ENCODE results near the gene FCN2. TPM values are rescaled to one million over a fixed set of nuclear protein-coding genes. Genes with fewer than 3 reads are reported as not detected.

Gene FCN2
- total RNA-seq, 2 experiments from 2014 or later = not detected

DNA sequence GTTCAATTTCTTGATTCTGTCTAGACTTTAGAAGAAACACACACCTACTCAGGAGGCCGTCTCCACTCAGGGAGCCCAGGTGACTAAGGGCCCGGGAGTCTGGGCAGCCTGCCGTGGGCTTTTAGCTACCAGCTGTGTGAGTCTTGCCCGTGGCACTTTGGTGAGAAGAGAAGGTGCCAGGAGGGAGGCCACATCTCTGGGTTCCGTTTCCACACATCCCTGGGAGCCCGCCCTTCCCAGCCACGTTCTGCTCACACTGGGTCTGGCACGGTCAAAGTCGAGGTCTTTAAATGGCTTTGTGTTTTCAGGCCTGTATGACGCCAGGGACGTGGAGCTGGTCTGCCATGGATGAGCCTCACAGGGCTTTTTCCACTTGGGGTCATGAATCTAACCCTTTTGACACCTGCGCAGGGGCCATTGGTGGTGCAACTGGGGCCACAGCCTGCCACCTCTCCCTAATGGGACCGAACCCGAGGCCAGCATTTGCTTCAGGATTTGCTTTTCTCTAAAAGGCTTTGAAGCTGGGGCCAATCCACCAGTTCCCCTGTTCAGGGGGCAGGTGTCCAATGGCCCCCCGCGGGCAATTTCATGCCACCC, 17.2 kb upstream of the FCN2 start:
- DNase-seq = no peak
- Histone ChIP-seq H3K9me3 (ENCODE audit: control insufficient read depth in 1 of 2, insufficient read depth in 1 of 2, low read length in 2 of 2) (peaks cover 0 to 36% of the 10 kb centered on the region in 2 experiments), H3K27me3 (ENCODE audit: control insufficient read depth in 1 of 2, insufficient read depth in 2 of 2, low read length in 2 of 2) (peaks cover 0 to 2% of the 10 kb centered on the region in 2 experiments), H3K4me1 (ENCODE audit: insufficient read depth, low read length) (no peaks in the 10 kb centered on the region), H3K27ac (ENCODE audit: low read depth in 1 of 2, low read length in 2 of 2) (no peak overlapping the region), H3K4me3 (ENCODE audit: low read length) (no peak overlapping the region), H3K36me3 (ENCODE audit: insufficient read depth, low read length) (no peaks in the 10 kb centered on the region)
- TF ChIP-seq, protein P1, sequence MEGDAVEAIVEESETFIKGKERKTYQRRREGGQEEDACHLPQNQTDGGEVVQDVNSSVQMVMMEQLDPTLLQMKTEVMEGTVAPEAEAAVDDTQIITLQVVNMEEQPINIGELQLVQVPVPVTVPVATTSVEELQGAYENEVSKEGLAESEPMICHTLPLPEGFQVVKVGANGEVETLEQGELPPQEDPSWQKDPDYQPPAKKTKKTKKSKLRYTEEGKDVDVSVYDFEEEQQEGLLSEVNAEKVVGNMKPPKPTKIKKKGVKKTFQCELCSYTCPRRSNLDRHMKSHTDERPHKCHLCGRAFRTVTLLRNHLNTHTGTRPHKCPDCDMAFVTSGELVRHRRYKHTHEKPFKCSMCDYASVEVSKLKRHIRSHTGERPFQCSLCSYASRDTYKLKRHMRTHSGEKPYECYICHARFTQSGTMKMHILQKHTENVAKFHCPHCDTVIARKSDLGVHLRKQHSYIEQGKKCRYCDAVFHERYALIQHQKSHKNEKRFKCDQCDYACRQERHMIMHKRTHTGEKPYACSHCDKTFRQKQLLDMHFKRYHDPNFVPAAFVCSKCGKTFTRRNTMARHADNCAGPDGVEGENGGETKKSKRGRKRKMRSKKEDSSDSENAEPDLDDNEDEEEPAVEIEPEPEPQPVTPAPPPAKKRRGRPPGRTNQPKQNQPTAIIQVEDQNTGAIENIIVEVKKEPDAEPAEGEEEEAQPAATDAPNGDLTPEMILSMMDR (IDR thresholded peaks at IDR 0.05) = no peak
- no peaks in the 10 kb centered on the region for H3K4me1 Mint-ChIP-seq (ENCODE audit: low read depth)
- ChIA-PET POLR2A (no interaction called here), CTCF (no interaction called here)
- no peaks in the 10 kb centered on the region for H3K36me3 Mint-ChIP-seq (ENCODE audit: low read depth)
- intact Hi-C loops (cut with DNase I, micrococcal nuclease) = no loop called here
- peaks cover 3% of the 10 kb centered on the region for H3K27me3 Mint-ChIP-seq
- no peak overlapping the region for H3K27ac Mint-ChIP-seq
- no peak for ATAC-seq (ENCODE audit: poor library complexity)
- H3K4me3 Mint-ChIP-seq = no peak overlapping the region
- peaks cover 2% of the 10 kb centered on the region for H3K9me3 Mint-ChIP-seq

DNA sequence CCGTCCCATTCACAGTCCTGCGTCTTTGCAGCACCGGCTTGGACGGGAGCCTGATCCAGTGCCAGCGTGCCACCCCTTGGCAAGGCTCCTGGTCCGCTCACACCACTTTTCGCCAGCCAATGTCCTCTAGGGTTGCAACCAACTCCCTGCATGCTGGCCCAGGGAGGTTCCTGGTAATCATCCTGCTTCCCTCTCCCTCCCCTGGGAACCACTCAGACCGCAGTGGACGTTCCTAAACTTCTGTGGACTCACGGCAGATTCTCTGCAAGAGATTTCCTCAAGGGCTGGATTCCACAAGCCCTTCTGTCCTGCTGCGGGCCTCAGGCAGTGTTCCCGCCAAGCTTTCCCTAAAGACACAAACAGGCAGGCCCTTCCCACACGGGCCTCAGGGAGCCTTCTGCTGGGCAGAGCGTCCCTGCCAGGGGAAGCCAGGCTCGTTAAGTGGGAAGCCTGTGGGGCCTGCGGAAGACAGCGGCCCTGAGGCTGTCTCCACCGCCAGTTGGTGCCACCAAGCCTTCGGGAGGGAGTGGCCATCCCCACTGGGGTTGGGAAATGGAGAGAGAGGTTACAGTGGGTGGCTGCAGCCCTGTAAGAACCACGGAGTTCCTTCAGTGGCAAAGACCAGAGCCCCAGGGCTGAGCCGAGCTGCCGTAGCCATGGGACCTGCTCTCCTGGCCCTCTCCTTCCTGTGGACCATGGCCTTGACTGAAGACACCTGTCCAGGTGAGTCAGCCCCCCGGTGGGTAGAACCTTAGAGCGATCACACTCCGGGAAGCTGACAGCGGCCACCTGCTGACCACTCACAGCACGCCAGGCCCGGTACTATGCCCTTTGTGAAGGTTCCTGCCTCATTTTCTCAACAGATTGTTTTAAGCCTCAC, 16.4 kb upstream of the FCN2 start:
- Histone ChIP-seq H3K4me1 (ENCODE audit: insufficient read depth, low read length) (no peaks in the 10 kb centered on the region), H3K4me3 (ENCODE audit: low read length) (no peak overlapping the region), H3K9me3 (ENCODE audit: control insufficient read depth in 1 of 2, insufficient read depth in 1 of 2, low read length in 2 of 2) (peaks cover 0 to 35% of the 10 kb centered on the region in 2 experiments), H3K27me3 (ENCODE audit: control insufficient read depth in 1 of 2, insufficient read depth in 2 of 2, low read length in 2 of 2) (no peaks in the 10 kb centered on the region), H3K36me3 (ENCODE audit: insufficient read depth, low read length) (no peaks in the 10 kb centered on the region), H3K27ac (ENCODE audit: low read depth in 1 of 2, low read length in 2 of 2) (no peak overlapping the region)
- TF ChIP-seq, protein P1 (IDR thresholded peaks at IDR 0.05) = no peak
- ChIA-PET POLR2A (no interaction called here), CTCF (no interaction called here)
- Mint-ChIP-seq H3K4me3 (no peak overlapping the region), H3K36me3 (ENCODE audit: low read depth) (no peaks in the 10 kb centered on the region), H3K27ac (no peak overlapping the region), H3K9me3 (peaks cover 2% of the 10 kb centered on the region), H3K27me3 (no peaks in the 10 kb centered on the region), H3K4me1 (ENCODE audit: low read depth) (no peaks in the 10 kb centered on the region)
- intact Hi-C loops (cut with DNase I, micrococcal nuclease) = no loop called here
- DNase-seq = peak in 1 of 14 experiments; percentile 6
- ATAC-seq (ENCODE audit: poor library complexity) = no peak

DNA sequence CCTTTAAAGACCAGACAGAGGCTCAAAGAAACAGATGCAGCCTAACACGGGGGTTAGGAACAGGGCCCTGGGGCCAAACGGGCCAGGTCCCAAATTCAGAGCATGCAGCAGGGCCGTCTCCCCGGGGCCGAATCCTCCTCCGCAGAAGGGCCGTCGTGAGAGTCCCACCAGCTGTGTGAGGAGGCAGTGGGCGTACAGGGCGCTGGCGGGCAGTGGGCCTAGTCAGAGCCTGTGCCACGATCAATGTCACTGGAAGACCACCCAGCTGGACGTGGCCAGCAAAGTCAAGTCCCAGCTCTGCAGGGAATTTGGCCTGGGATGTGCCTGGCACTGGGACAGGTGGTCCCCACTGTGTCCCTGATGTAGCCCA, 15.8 kb upstream of the FCN2 start:
- no peak overlapping the region for H3K27ac ChIP-seq (ENCODE audit: low read depth in 1 of 2, low read length in 2 of 2)
- Mint-ChIP-seq H3K4me1 (ENCODE audit: low read depth) (no peaks in the 10 kb centered on the region), H3K9me3 (peaks cover 2% of the 10 kb centered on the region), H3K4me3 (no peak overlapping the region), H3K36me3 (ENCODE audit: low read depth) (no peaks in the 10 kb centered on the region), H3K27ac (no peak overlapping the region), H3K27me3 (no peaks in the 10 kb centered on the region)
- H3K27me3 ChIP-seq (ENCODE audit: control insufficient read depth in 1 of 2, insufficient read depth in 2 of 2, low read length in 2 of 2) = no peaks in the 10 kb centered on the region
- TF ChIP-seq, protein P1 (IDR thresholded peaks at IDR 0.05) = no peak
- ChIA-PET POLR2A (no interaction called here), CTCF (no interaction called here)
- H3K36me3 ChIP-seq (ENCODE audit: insufficient read depth, low read length) = no peaks in the 10 kb centered on the region
- intact Hi-C loops (cut with DNase I, micrococcal nuclease) = no loop called here
- H3K9me3 ChIP-seq (ENCODE audit: control insufficient read depth in 1 of 2, insufficient read depth in 1 of 2, low read length in 2 of 2) = peaks cover 0 to 35% of the 10 kb centered on the region in 2 experiments
- DNase-seq = no peak
- no peak for ATAC-seq (ENCODE audit: poor library complexity)
- H3K4me3 ChIP-seq (ENCODE audit: low read length) = no peak overlapping the region
- no peaks in the 10 kb centered on the region for H3K4me1 ChIP-seq (ENCODE audit: insufficient read depth, low read length)
